Adrenal gland (tissue), 12 donors: ENCODE data around the gene AFAP1L2. TPM values are rescaled to one million over a fixed set of nuclear protein-coding genes. Genes with fewer than 3 reads are reported as not detected.

ENCODE experiments used
- DNase-seq, 7 donors: peaks; one replicate each; pipeline ENCODE4 v3.0.0-alpha.2; 2019 to 2020
- H3K27ac ChIP-seq, 5 donors: fragments of 200-600 bp; sonication (generic) in 4 of 5; 1 replicate in 3 of 5; 2 replicates in 2 of 5; pipeline versions ENCODE4 v1.5.1 to v1.8.0; 2016 to 2020; ENCODE audit warnings: mild to moderate bottlenecking in 1 of 5
- H3K27me3 ChIP-seq: fragments of 200-600 bp; 2 replicates; pipeline ENCODE4 v1.8.0; 2021
- H3K36me3 ChIP-seq, 2 donors: fragments of 200-600 bp; replicated peaks in 1 of 2; 1 replicate in 1 of 2; 2 replicates in 1 of 2; pipeline versions ENCODE4 v1.5.1 to v1.8.0; 2018 to 2022
- H3K4me1 ChIP-seq, 2 donors: fragments of 200-600 bp; replicated peaks in 1 of 2; 1 replicate in 1 of 2; 2 replicates in 1 of 2; pipeline versions ENCODE4 v1.5.1 to v1.8.0; 2018 to 2021
- H3K4me3 ChIP-seq, 4 donors: fragments of 200-600 bp; sonication (generic) in 3 of 4; one replicate each; pipeline ENCODE4 v1.5.1; 2016 to 2018
- H3K9me3 ChIP-seq, 3 donors: fragments of 200-600 bp; sonication (generic) in 1 of 3; replicated peaks in 1 of 3; 1 replicate in 2 of 3; 2 replicates in 1 of 3; pipeline versions ENCODE4 v1.5.1 to v1.8.0; 2016 to 2021
- CTCF ChIP-seq, 6 experiments: fragments of 450-650 bp in 4 of 6; fragments of 200-600 bp in 2 of 6; sonication (generic) in 1 of 6; IDR thresholded peaks; 1 replicate in 5 of 6; 2 replicates in 1 of 6; pipeline versions ENCODE4 v1.5.1 to v1.8.0; 2016 to 2021; ENCODE audit warnings: antibody characterized with exemption in 6 of 6, mild to moderate bottlenecking in 2 of 6, moderate library complexity in 1 of 6
- POLR2A ChIP-seq, 2 donors: fragments of 450-650 bp; IDR thresholded peaks; one replicate each; pipeline ENCODE4 v1.6.1; 2017; ENCODE audit warnings: antibody characterized with exemption in 2 of 2, mild to moderate bottlenecking in 2 of 2, moderate library complexity in 1 of 2
- WGBS, 4 donors: extraction: QIAGEN DNeasy Blood & Tissue Kit in 2 of 4; methylation state at CpG; one replicate each; pipeline versions ENCODE4 v1.1.5 to v1.1.7; 2013 to 2017; 5-methylcytosine and 5-hydroxymethylcytosine counted together
- intact Hi-C, 2 donors: fragments of 100-400 bp; cut with DNase I; formaldehyde crosslinking; loops; one replicate each; pipeline versions ENCODE4 v1.14.1 to v1.15.0; 2022 to 2023
- polyA plus RNA-seq, 3 donors: library from polyadenylated mRNA; stranded (reverse); fragments of 200-250 nt in 2 of 3; fragments of 350-450 nt in 1 of 3; fragmentation: Illumina TruSeq in 1 of 3; extraction: RNeasy Lipid Tissue Mini Kit (QIAGEN cat#74804) in 1 of 3; gene quantifications; one replicate each; pipeline ENCODE4 v1.2.3, GENCODE V29; 2013 to 2014
- total RNA-seq, 9 donors: library from RNA; depleted of rRNA in 4 of 9; stranded (reverse); fragments of >200 nt in 4 of 9; fragments of 120-200 nt in 1 of 9; fragmentation: NEBNext Ultra II Directional in 1 of 9; extraction: Animal tissue kit (Norgen Biotek cat#: 25700) in 1 of 9; gene quantifications; one replicate each; pipeline versions ENCODE4 v1.1.0 to v1.2.4, GENCODE V29; 2013 to 2023
- donor health status: healthy with polysubstance abuse.
- donor health status: Bipolar disorder and iron deficiency.
- donor health status: DM: yes; HTN: yes; CAD: no.
- donor health status: DM: no; HTN: no; CAD: no.
- donor health status: DM: no; HTN: no; CAD: no.
- donor health status: DM: yes; HTN: yes; CAD: no.

The AFAP1L2 gene
- total and polyA plus RNA-seq, 12 donors = 1.4 to 9.4 (median 3.7) TPM

GRCh38 chr10:114380797-114381196, 23.5 kb downstream of the AFAP1L2 start:
- TF ChIP-seq POLR2A (IDR thresholded peaks at IDR 0.05) = no peak
- no peak for TF ChIP-seq CTCF (IDR thresholded peaks at IDR 0.05)
- intact Hi-C loops = no loop called here
- Histone ChIP-seq H3K4me1 (no peaks in the 10 kb centered on the region), H3K27ac (no peak overlapping the region), H3K4me3 (no peak overlapping the region), H3K27me3 (no peaks in the 10 kb centered on the region), H3K9me3 (no peaks in the 10 kb centered on the region), H3K36me3 (no peaks in the 10 kb centered on the region)
- WGBS, 4 donors = 82 to 89% (median 84%) methylated on average over 5 of the region's 5 CpGs
- no peak for DNase-seq

GRCh38 chr10:114380060-114380459, 24.2 kb downstream of the AFAP1L2 start:
- Histone ChIP-seq H3K9me3 (no peaks in the 10 kb centered on the region), H3K4me1 (no peaks in the 10 kb centered on the region), H3K4me3 (no peak overlapping the region), H3K27me3 (no peaks in the 10 kb centered on the region), H3K36me3 (no peaks in the 10 kb centered on the region), H3K27ac (no peak overlapping the region)
- TF ChIP-seq POLR2A (IDR thresholded peaks at IDR 0.05) (no peak), CTCF (IDR thresholded peaks at IDR 0.05) (no peak)
- DNase-seq = no peak
- intact Hi-C loops = no loop called here
- WGBS, 4 donors = 85 to 93% (median 88%) methylated on average over 1 of the region's 1 CpG

GRCh38 chr10:114379631-114380041, 24.7 kb downstream of the AFAP1L2 start:
- H3K27ac ChIP-seq = no peak overlapping the region
- no peak for TF ChIP-seq POLR2A (IDR thresholded peaks at IDR 0.05)
- no peak for TF ChIP-seq CTCF (IDR thresholded peaks at IDR 0.05)
- intact Hi-C loops = no loop called here
- no peak for DNase-seq
- WGBS, 4 donors = 59 to 89% (median 71%) methylated on average over 3 to 4 of the region's 4 CpGs
- H3K4me1 ChIP-seq = no peaks in the 10 kb centered on the region
- no peaks in the 10 kb centered on the region for H3K9me3 ChIP-seq
- no peaks in the 10 kb centered on the region for H3K27me3 ChIP-seq
- H3K4me3 ChIP-seq = no peak overlapping the region
- no peaks in the 10 kb centered on the region for H3K36me3 ChIP-seq

GRCh38 chr10:114376523-114376922, 27.8 kb downstream of the AFAP1L2 start:
- H3K27ac ChIP-seq = no peak overlapping the region
- no peaks in the 10 kb centered on the region for H3K4me1 ChIP-seq
- intact Hi-C loops = no loop called here
- DNase-seq = no peak
- no peaks in the 10 kb centered on the region for H3K9me3 ChIP-seq
- no peaks in the 10 kb centered on the region for H3K36me3 ChIP-seq
- no peak overlapping the region for H3K4me3 ChIP-seq
- H3K27me3 ChIP-seq = no peaks in the 10 kb centered on the region
- WGBS, 4 donors = 61 to 85% (median 77%) methylated on average over 2 of the region's 2 CpGs
- TF ChIP-seq POLR2A (IDR thresholded peaks at IDR 0.05) (no peak), CTCF (IDR thresholded peaks at IDR 0.05) (no peak)
